Measurements from ENCODE around the gene NAA20.

NAA20 gene

DNA sequence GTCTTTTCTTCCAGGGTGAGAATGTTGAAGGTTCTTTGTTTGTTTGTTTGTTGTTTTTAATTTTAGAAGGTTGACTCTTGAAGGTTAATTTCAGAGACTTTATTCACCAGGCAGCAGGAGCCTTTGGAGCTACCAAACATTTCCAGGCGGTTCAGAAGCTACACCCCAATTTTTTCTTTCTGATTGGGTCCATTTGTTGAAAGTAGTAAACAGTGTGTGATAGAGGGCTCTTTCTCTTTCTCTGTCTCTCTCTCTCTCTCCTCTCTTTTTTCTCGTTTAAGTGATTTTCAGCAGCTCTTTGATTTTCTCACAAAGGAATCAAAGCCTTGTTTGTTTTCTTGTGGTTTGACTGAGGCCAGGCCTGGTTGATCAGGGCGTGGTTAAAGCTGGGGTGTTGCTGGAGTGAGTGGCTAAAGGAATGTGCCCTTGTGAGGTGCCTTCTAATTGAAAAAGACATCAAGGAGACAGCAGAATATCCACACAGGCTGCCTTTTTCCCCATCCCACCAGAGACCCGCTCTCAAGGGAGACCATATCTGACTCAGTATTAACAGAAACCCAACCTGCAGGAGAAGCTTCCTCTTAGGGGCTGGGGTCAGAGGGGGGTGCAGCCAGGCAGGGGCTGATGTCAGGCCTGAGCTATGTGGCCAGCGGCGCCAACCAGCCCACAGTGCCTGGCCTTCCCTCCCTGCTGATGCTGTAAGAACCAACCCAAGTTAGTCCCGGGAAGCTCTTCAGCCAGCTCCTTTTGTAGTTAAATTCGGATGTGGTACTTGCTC lies 40.4 kb upstream of the NAA20 start:
- TF ChIP-seq, protein P1, sequence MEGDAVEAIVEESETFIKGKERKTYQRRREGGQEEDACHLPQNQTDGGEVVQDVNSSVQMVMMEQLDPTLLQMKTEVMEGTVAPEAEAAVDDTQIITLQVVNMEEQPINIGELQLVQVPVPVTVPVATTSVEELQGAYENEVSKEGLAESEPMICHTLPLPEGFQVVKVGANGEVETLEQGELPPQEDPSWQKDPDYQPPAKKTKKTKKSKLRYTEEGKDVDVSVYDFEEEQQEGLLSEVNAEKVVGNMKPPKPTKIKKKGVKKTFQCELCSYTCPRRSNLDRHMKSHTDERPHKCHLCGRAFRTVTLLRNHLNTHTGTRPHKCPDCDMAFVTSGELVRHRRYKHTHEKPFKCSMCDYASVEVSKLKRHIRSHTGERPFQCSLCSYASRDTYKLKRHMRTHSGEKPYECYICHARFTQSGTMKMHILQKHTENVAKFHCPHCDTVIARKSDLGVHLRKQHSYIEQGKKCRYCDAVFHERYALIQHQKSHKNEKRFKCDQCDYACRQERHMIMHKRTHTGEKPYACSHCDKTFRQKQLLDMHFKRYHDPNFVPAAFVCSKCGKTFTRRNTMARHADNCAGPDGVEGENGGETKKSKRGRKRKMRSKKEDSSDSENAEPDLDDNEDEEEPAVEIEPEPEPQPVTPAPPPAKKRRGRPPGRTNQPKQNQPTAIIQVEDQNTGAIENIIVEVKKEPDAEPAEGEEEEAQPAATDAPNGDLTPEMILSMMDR (IDR thresholded peaks at IDR 0.05; ENCODE audit: insufficient read depth, missing control alignments), result no peak
- no peak for FAIRE-seq
- no peak for DNase-seq (ENCODE audit: insufficient read length, low spot score)

DNA sequence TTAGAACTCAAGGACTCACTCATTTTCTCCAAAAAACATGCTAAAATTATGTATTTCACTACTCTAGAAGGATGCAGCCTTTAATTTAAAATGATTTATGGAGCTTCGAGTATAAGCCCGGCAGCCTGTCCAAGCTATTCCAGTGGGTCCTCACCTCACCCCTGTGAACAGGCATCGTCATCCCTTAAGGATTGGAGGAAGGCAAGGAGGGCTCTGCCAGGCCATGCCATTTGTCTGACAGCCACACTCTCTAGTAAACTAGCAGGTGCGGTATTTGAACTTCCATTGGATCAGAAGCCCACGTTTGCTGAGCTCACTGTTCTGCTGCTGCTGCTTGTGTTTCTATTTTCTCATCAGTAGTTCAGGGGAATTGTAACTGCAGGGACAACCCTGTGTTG lies 39.8 kb upstream of the NAA20 start:
- no peak for DNase-seq (ENCODE audit: insufficient read length, low spot score)
- FAIRE-seq, result no peak
- TF ChIP-seq, protein P1 (IDR thresholded peaks at IDR 0.05; ENCODE audit: insufficient read depth, missing control alignments), result no peak

DNA sequence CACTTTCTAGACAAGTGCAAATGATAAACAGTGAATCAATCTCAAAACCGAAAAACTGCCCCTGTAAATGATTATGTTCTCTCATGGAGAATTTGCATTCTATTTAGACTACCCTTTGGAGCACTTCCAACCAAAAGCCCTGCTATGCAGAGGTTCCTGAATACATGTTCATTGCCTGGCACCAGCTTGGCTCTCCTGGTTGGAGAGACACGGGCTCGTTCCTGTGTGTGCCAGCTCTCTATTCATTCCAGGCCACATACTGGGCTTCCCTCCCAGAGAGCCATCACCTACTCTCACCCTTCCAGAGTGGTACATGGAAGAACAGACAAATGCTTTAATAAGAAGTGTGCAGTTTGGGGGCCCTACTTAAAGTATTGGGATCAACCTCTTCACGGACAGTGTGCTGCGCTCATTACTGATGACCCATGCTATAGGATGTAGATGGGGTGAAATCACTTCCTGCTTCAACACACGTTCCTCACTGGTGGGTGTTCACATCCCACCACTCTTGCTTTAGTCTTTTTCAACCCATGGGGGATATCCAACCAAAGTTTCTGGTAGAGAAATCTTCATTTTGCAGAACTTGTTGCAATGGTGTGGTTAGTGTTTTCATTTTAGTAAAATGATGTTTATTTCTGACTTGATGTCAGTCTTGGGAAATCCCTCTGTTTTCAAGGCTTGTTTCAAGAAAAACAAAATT lies 38.5 kb upstream of the NAA20 start:
- FAIRE-seq, result no peak
- TF ChIP-seq, protein P1 (IDR thresholded peaks at IDR 0.05; ENCODE audit: insufficient read depth, missing control alignments), result no peak
- DNase-seq (ENCODE audit: insufficient read length, low spot score), result no peak

DNA sequence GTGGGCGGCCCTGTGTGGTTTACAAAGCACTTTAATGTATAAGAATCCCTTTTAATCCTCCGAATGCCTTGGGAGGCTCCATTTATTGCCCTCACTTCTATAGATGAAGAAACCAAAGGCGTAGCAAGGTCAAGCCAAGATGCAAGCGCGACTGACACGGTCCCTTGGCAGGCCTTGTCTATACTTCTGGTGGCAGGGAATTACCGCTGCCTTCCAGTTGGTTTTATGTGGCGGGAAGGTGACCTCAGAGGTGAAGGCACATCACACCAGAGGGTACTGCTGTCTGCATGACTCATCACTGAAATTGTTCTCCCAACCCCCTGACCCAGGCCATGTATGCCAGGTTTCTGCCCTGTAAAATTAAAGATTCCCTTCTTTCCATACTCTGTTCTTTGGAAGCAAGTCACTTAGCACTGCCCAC lies 36.1 kb upstream of the NAA20 start:
- no peak for DNase-seq (ENCODE audit: insufficient read length, low spot score)
- FAIRE-seq, result no peak
- TF ChIP-seq, protein P1 (IDR thresholded peaks at IDR 0.05; ENCODE audit: insufficient read depth, missing control alignments), result no peak

DNA sequence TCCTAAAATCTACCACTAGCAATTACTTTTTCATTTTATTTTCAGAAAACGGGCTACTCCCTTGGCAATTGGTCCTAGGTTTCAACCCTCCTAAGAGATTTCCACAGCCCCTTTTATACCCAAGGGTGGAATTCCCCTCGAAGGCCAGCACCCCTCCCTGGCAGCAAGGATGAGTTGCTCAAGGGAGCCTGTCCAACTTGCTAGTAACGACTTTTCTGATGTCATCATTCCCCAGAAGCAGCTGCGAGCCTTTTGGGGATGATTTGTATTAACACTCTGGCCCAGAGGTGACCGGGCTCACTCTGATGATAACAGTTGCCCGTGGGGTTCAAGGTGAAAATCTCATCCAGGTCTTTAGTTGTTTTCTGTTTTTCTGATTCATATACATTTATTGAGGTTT lies 30.7 kb upstream of the NAA20 start:
- FAIRE-seq, result no peak
- TF ChIP-seq, protein P1 (IDR thresholded peaks at IDR 0.05; ENCODE audit: insufficient read depth, missing control alignments), result no peak
- no peak for DNase-seq (ENCODE audit: insufficient read length, low spot score)

DNA sequence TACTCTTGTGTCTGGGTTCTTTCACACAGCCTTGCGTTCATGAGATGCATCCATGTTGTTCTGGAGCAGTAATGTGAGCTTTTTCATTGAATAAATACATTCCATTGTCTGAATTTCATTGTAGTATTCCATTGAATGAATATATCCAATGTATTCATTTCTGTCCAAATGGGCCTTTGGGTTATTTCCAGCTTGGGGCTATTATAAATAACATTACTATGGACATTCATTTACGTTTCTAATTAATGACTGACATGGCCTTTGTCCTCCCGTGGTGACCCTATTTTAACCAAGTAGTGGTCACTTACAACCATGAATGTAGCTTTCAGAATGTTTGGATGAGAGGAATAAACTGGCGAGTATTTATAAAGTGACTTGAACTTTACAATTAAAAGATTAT lies 30.1 kb upstream of the NAA20 start:
- DNase-seq (ENCODE audit: insufficient read length, low spot score), result no peak
- TF ChIP-seq, protein P1 (IDR thresholded peaks at IDR 0.05; ENCODE audit: insufficient read depth, missing control alignments), result no peak
- no peak for FAIRE-seq

DNA sequence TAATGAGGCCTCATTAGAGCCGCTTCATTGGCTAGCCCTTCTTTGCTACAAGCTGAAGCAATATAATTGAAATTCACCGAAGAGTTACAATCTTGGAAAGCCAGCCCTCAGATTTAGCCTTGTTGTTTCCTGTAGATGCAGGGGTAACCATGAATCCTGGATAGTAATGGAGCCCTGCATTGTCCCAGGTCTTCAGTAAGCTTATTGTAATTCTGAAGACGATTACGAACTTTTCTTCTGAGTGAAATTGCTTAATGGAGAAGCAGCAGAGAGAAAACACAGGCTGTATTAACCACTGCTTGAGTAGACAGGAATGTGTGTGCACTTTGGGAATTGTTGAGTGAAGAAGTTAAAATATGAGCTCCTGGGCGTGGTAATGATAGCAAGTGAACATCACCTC lies 26.3 kb upstream of the NAA20 start:
- TF ChIP-seq, protein P1 (IDR thresholded peaks at IDR 0.05; ENCODE audit: insufficient read depth, missing control alignments), result no peak
- FAIRE-seq (no peak), DNase-seq (ENCODE audit: insufficient read length, low spot score) (no peak)

Data from D721Med (cell line).